Fibroblast of skin of right biceps (primary cell): Measurements from ENCODE around the gene RIPOR2.

Source experiments
- DNase-seq: peaks from one replicate; pipeline ENCODE4 v3.0.0-alpha.2; 2013

RIPOR2 gene

GRCh38 chr6:24840187-24840586 is 95.6 kb downstream of the RIPOR2 start:
- DNase-seq, result no peak

DNA sequence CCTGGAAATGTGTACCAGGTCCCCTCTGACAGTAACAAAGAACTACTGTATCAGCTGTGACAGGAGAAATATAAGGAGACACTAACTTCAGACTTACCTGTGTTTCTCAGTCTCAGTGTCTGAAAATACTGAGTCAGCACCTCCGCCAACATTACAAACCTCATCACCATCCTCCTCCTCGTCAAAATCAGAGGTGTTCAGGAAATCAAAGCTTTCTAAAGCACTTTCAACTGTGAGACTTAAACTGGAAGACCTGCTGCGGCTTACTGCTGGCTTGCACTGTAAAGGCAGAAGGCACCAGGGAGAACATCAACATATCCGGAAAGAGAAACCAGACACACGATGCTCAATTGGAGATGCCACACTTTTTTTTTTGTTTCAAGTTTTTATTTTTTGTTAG is 96.8 kb downstream of the RIPOR2 start:
- DNase-seq, result no peak

DNA sequence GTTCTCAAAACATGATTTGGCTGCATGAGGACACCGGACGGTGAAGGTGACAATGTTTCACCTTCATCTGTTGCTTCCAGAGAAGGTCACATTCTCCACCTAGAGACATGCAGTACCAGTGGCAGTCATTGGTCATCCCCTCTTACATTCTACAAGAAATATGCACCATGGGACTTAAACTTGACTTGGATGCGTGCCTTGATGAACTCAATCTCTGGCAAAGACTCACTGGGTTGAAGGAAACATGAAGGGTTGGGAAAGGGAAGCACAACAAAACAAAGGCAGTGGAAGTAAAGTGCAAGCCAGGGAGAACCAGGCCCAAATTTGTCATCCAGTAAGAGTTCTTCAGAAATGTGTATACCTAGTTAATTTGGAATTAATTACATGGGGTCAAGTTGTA is 97.7 kb downstream of the RIPOR2 start:
- no peak for DNase-seq

DNA sequence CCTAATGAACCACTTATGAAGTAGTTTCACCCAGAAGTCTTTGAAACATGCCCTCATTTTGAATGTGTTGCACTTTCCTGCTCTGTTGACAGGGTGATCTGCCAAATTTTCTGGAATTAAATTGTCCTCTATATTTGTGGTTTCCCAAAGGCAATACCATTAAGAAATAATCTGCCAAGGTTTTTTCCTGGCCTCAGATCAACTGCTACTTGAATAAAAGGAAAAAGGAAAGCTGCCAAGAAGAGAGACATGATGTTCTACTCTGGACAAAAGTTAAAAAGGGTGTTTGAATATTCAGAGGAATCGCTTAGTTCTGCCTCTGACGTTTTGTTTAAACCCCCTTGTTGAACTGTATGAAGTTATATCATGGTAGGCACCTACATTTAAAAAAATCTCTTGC is 99.7 kb downstream of the RIPOR2 start:
- DNase-seq, result no peak

- no peak for DNase-seq
These were observed 101.9 kb downstream of the RIPOR2 start for GRCh38 chr6:24833711-24834386.

GRCh38 chr6:24832794-24833193 is 103.0 kb downstream of the RIPOR2 start:
- DNase-seq, result no peak

- DNase-seq, result peak; percentile 20
These were observed 103.7 kb downstream of the RIPOR2 start for GRCh38 chr6:24831771-24832716.

DNA sequence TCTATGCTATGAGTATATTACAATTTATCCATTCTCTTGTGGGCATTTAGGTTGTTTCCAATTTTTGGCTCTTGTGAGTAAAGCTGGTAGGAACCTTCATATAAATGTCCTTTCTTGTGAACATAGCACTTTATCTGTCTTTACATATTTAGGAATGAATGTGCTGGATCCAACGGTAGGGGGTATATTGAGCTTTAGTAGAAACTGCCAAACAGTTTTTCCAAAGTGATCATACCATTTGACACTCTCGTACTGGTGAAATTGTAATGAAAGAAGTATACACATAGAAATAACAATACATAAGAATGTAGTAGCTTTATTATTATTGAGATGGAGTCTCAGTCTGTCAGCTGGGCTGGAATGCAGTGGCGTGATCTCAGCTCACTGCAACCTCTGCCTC is 106.1 kb downstream of the RIPOR2 start:
- no peak for DNase-seq

DNA sequence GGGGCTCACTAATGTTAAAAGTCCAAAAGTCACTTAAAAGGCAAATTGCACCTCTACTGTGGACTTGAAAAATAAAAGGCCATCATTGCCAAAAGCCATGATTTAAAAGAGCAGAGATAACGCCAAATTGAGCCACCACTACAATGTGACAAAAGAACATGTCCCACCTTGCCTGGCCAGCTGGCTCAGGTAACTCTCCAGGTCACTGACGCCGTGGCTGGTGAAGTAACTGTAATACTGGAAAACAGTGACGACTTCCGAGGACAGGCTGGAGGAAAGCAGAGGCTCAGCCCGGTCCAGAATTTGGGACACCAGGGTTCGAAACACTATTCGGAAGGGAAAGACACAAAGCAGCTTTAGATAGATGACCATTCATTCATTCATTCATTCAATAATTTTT is 107.8 kb downstream of the RIPOR2 start:
- no peak for DNase-seq

- DNase-seq, result no peak
These were observed 108.6 kb downstream of the RIPOR2 start for GRCh38 chr6:24827162-24827561.

DNA sequence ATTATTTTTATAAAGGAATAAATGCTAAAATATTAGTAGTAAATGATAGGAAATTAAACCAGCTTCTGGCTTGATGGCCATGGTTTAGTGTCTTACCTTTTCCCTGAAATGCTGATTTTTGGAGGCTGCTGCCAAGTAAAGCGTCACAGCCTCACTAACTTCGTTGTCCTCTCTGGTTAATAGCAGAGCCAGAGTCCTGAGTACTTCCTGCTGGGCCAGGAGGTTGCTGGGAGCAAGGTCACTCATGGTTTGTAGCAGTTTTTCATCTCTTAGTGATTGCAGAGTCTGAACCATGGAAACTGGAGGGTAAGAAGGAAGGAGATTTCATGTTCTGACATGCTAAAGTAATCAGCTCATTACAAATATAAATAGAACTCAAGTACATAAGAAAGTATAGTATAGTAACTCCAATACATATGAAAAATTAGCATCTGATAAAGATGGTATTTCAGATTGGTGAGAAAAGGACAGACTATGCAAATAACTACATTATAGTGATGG is 110.6 kb downstream of the RIPOR2 start:
- DNase-seq, result no peak

DNA sequence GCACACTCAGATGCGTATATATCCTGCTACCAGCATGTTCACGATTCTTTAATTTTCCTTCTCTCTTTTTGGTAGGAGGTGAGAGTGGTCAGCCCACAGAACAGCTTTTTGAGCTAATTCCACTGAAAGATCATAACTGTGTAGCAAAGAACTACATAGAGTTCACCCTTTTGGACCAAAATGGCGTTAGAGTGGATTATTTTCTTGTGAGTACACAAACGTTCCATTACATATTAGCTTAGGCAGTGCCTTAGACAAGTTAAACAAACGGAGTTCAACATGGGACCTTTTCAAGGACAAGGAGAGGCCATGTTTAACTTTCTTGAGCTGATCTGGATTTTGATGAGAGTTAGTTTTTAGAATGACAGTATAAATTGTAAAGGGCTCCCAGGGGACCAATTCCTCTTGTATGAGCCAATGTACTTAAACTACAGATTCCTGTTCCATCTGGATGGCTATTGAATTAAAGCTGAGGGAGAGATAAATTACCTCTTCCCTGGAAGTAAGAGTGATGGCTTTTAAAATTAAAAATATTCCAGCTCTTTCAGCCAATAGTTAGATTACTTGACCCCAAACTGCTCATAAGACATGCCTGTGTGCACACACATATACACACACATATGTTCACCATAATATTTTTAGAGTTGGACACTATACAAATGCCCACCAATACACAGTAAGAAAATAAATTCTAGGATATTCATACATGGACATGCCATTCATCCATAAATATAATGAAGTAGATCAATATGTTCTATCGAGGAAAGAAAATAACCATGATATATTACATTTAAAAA is 111.4 kb downstream of the RIPOR2 start:
- peak; percentile 27 for DNase-seq

DNA sequence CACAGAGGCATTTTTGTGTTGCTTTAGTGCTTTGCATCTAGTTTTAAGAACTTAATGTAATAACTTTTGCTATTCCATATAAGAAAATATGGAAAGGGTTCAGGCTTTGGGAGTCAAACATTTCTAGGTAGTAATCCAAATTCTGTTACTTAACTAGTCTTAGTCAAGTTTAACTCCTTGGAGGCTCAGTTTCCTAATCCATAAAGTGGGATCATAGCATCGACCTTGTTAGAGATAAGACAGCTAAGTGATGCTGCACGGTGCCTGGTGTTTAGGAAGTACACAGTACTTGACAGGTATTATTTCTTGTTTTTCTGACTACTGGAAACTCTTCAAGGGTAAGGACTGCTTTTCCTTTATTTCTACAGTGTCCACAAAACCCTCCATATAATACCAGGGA is 112.6 kb downstream of the RIPOR2 start:
- DNase-seq, result no peak

DNA sequence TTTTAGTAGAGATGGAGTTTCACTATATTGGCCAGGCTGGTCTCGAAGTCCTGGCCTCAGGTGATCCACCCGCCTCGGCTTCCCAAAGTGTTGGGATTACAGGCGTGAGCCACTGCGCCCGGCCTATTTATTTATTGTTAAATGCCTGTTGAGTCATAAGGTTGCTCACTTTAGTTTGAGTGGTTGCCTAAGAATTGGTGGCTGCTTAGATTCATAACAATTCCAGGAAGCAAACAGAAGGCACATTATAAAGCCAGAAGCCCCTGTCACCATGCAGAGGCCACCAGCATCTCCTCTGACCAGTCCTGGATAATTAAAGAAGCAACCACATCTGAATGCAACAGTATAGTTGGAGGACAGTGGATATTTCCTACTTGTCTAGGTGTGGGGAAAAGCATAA is 113.1 kb downstream of the RIPOR2 start:
- DNase-seq, result no peak

DNA sequence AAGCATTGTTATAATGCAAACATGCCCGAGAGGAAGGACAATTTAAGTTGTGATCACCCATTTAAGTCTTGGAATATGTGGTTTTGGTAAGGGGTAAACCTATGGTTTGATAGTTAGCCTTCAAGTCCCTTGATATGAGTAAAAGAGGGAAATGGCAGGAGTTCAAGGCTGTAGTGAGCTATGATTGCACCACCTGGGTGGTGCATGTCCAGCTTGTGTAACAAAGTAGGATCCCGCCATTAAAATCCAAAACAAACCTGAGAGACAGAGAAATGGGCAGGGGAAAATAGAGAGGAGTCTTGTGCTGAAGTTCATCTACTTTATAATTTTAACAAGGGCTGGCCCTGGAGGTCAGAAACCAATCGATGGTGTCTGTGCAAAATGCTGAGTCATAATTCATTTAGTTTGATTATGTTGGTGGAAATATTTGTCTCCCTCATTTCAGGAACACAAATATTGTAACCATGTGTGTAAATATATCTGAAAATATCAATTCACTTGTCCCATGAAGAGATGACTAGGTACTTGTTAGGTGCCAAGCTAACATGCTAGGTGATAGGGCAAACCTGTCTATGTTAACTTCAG is 113.8 kb downstream of the RIPOR2 start:
- no peak for DNase-seq

DNA sequence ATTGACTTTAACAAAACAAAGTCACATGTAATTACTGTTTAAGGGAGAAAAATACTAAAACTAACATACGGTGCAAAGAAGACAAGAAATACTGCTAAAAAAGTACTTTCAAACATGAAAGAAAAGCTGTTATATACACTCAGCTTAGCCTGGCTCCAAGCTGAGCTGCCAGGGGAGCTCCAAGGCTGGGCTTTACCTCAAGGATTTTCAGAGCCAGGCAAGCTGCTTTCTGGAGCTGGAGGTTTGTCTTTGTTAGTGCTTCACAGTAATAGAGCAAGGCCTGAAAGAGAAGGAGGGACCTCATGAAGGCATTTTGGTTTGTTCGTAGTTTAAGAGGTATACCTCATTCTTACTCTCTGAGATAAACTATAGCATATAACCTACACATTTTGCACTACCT is 117.4 kb downstream of the RIPOR2 start:
- no peak for DNase-seq

DNA sequence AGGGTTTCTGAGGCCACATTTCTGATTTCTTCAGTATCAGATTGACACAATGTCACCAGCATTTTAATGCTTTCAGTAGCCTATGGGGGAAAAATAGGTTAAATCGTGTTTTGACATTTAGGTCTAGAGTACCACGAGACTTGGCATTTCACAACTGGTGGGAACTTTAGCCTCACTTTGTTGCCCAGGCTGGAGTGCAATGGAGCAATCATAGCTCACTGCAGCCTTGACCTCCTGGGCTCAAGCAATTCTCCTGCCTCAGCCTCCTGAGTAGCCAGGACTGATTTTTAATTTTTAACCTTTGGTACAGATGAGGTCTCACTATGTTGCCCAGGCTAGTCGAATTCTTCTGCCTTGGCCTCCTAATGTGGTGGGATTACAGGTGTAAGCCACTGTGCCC is 126.0 kb downstream of the RIPOR2 start:
- no peak for DNase-seq

DNA sequence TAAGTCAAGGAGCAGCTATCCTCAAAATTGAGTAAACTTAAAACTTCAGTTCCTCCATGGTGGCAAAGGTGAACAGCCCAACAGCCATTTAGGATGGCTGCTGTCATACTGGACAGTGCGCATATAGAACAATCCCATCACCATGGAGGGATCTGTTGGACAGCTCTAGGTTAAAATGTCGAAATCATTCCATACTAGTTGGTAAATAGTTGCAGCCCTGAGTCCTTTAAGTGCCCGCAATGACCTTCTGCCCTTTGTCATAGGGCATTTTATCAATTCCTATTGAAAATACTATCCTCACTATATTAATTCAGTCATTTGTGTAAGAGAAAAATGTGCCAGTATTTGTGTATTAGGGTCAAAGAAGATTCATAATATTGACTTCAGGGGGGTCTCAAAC is 128.2 kb downstream of the RIPOR2 start:
- DNase-seq, result no peak

DNA sequence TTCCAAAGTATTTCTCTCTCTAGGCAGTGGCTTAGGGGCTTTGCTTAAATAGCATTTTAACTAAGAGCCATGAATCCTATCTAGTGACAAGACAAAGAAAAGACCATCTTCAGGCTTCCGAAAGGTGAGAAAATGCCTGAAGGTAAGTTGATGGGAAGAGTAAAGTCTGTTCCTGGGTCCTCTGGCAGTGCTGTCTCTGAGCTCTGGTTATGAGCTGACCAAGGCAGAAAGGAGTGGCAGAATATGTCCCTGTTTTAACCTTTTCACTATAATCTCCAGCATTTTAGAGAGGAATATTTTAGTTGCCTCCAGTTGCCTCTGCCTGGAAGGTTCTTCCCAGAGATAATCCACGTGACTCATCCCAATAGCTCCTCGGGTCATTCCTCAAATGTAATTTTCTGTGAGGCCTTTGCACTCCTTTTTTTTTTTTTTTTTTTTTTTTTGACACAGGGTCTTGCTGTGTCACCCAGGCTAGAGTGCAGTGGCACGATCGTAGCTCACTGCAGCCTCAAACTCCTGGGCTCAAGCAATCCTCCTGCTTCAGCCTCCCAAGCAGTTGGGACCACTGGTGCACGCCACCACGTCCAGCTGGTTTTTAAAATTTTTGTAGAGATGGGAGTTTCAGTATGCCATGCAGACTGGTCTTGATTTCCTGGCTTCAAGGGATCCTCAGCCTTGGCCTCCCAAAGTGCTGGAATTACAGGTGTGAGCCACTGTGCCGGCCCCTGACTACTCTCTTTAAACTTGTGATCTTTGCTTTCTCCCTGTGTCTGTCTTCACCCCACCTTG is 133.3 kb downstream of the RIPOR2 start:
- peak; percentile 60 for DNase-seq

- DNase-seq, result peak; percentile 25
These were observed 136.2 kb downstream of the RIPOR2 start for GRCh38 chr6:24799541-24799915.

GRCh38 chr6:24798740-24799540 is 136.8 kb downstream of the RIPOR2 start, which contains the start of gene ARMH2:
TSS of gene ARMH2 (minus strand) at chr6:24798917. CDS start at chr6:24798857, 60 bp downstream.
- no peak for DNase-seq
